ENCODE results near the gene EBP.

The EBP gene

DNA sequence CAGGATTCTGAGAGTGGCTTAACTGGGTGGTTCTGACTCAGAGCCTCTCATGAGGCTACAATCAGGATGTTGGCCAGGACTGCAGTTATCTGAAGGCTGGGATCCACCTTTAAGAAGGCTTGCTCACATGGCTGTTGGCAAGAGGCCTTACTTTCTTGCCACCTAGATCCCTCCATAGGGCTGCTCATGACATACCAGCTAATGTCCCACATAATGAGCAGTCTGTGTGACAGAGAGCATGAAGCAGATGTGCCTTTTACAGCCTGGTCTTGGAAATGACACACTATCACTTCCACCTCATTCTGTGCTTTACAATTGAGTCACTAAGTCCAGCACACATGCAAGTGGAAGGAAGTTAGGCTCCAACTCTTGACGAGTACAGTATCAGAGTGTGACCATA lies 48.4 kb downstream of the EBP start:
- CTCF ChIA-PET, result no interaction called here
- POLR2A ChIA-PET, result no interaction called here
- DNase-seq (ENCODE audit: low read depth, low spot score), result no peak

DNA sequence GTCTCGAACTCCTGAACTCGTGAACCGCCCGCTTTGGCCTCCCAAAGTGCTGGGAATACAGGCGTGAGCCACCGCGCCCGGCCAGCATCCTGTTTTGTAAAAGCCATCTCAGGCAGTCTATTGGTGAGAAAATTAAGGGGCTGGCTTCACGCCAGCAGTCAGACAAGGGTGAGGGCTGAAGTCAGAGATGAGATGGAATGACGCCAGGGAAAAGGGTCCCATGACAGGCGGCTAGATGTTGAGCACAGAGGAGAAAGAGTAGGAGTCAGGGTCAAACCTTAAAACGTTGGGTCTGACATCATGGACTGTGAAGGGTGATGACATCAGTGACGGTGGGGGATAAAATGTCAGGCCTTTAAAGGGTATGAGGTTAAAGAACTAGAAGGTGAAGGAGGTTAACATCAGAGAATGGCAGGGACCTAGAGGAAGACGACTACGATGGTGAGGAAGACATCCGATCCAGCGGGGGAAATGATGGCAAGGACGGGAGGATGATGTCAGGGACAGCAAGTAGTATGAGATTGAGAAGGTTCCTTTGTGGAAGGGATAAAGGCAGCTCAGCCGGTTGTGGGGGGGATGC lies 52.2 kb downstream of the EBP start:
- CTCF ChIA-PET, result interaction anchor here (1.1 kb wide), 1 partner anchor 20 kb away, joined by 4 read pairs; no protein-coding TSS in a partner anchor

More for the DNA sequence above, 48.4 kb downstream of the EBP start:
- TF ChIP-seq, protein P1, sequence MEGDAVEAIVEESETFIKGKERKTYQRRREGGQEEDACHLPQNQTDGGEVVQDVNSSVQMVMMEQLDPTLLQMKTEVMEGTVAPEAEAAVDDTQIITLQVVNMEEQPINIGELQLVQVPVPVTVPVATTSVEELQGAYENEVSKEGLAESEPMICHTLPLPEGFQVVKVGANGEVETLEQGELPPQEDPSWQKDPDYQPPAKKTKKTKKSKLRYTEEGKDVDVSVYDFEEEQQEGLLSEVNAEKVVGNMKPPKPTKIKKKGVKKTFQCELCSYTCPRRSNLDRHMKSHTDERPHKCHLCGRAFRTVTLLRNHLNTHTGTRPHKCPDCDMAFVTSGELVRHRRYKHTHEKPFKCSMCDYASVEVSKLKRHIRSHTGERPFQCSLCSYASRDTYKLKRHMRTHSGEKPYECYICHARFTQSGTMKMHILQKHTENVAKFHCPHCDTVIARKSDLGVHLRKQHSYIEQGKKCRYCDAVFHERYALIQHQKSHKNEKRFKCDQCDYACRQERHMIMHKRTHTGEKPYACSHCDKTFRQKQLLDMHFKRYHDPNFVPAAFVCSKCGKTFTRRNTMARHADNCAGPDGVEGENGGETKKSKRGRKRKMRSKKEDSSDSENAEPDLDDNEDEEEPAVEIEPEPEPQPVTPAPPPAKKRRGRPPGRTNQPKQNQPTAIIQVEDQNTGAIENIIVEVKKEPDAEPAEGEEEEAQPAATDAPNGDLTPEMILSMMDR (IDR thresholded peaks at IDR 0.05; ENCODE audit: insufficient read depth, low read length, missing control alignments), result no peak
- no peak overlapping the region for H3K4me3 ChIP-seq (ENCODE audit: low read depth, low read length)

DNA sequence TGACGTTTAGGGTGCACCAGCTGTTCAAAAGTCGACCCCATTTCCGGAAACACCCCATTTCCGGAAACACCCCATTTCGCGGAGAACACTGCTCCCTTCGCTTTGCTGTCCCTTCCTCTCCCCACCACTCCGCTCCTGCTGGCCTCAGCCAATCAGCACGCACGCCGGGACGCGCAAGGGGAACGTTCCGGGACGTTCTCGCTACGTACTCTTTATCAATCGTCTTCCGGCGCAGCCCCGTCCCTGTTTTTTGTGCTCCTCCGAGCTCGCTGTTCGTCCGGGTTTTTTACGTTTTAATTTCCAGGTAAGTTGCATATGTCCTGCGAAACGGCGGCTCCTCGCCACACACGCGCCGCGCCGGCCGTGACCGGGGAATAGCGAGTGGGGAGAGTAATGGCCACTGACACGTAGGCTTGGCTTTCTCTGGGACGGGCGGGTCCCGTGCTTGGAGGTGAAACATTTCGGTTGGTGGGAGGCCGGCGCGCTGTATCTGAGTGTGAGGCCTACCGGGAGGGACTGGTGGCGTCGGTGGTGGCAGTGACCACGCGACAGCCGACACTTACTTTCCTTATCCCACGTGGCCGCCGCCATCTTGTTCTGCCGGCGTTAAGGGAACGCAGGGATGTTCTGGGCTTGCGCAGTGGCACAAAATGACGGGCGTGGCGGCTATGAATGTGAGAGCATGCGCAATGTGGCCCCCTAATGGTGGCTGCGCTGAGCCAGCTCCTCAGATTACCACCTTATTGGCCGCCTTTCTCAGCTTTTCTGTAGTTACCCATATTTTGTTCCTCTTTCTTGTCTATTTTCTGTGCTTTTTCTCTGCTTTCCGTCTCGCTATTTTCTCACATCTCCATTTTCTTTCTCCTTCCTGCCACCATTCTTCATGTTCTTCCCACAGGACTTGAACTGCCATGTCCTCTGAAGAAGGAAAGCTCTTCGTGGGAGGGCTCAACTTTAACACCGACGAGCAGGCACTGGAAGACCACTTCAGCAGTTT lies 53.0 kb downstream of the EBP start, which contains the start of gene RBM3:
Gene RBM3, plus strand, starts transcription at position 215 of the 997 bp plus-strand sequence. Its CDS starts 697 bp downstream, at position 912.
- TF ChIP-seq, protein P1 (IDR thresholded peaks at IDR 0.05; ENCODE audit: insufficient read depth, low read length, missing control alignments), result peak; percentile 42
- CTCF ChIA-PET, result interaction anchor here (1.1 kb wide), 1 partner anchor 19 kb away, joined by 4 read pairs; no protein-coding TSS in a partner anchor
- peak; percentile 52 for DNase-seq (ENCODE audit: low read depth, low spot score)
- POLR2A ChIA-PET, result interaction anchor here (1.0 to 1.6 kb wide), 3 partner anchors 16 to 23 kb away, joined by 4 to 6 read pairs (median 5); no protein-coding TSS in a partner anchor
- peak within 1 kb of the TSS; percentile 63 for H3K4me3 ChIP-seq (ENCODE audit: low read depth, low read length)

More for the DNA sequence above, 52.2 kb downstream of the EBP start:
- no peak for DNase-seq (ENCODE audit: low read depth, low spot score)
- POLR2A ChIA-PET, result interaction anchor here (1.0 to 1.6 kb wide), 3 partner anchors 16 to 24 kb away, joined by 4 to 6 read pairs (median 5); no protein-coding TSS in a partner anchor
- peak overlapping the region; percentile 61 for H3K4me3 ChIP-seq (ENCODE audit: low read depth, low read length)
- TF ChIP-seq, protein P1 (IDR thresholded peaks at IDR 0.05; ENCODE audit: insufficient read depth, low read length, missing control alignments), result no peak

DNA sequence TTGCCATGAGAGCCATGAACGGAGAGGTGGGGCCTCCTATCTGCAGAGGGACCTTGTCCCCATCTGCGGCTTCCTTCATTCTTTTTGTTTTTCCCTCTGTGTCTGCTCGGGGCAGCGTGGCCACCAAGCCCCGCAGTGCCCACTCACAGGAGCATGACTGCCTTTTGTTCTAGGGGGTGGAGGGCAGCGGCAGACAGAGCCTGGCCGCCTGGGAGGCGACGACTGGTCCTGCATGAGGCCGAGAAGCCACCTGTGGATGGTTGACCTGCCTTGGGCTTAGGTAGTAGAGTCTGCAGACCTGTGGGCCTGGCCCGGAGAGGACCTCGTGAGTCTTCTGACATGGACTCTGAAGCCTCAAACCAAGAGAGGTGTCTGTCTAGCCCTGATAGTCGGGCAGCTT lies 54.0 kb downstream of the EBP start:
- no peak for DNase-seq (ENCODE audit: low read depth, low spot score)
- CTCF ChIA-PET, result no interaction called here
- H3K4me3 ChIP-seq (ENCODE audit: low read depth, low read length), result peak overlapping the region; percentile 63
- TF ChIP-seq, protein P1 (IDR thresholded peaks at IDR 0.05; ENCODE audit: insufficient read depth, low read length, missing control alignments), result no peak
- POLR2A ChIA-PET, result no interaction called here

DNA sequence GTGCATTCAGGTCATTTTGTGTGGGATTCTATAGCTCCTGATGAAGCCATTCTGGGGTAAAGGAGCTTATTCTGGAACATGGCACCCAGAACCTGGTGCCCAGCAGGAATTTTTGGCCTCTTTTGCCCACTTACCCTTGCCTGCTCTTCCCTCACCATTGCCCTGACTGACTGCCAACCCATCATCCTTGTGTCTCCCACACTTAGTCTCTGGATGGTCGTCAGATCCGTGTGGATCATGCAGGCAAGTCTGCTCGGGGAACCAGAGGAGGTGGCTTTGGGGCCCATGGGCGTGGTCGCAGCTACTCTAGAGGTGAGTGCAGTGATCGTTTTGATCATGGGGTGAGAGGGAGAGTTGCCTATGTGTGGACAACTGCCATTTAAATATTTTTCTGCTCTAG lies 54.5 kb downstream of the EBP start:
- ChIA-PET CTCF (no interaction called here), POLR2A (no interaction called here)
- DNase-seq (ENCODE audit: low read depth, low spot score), result no peak
- TF ChIP-seq, protein P1 (IDR thresholded peaks at IDR 0.05; ENCODE audit: insufficient read depth, low read length, missing control alignments), result no peak
- peak overlapping the region; percentile 63 for H3K4me3 ChIP-seq (ENCODE audit: low read depth, low read length)
